Immature natural killer cell (primary cell): ENCODE measurements around the gene SYVN1. TPM values are rescaled to one million over a fixed set of nuclear protein-coding genes. Genes with fewer than 3 reads are reported as not detected.

Experiments
- DNase-seq, 3 donors: peaks; one replicate each; pipeline ENCODE4 v3.0.0; 2022; ENCODE audit warnings: mixed read lengths in 1 of 3
- H3K27ac Mint-ChIP-seq, 6 donors: one replicate each; pipeline ENCODE4 v1.8.0; 2020; ENCODE audit warnings: mixed read lengths in 6 of 6, mild to moderate bottlenecking in 5 of 6, inconsistent platforms in 4 of 6, moderate library complexity in 3 of 6
- H3K27me3 Mint-ChIP-seq, 3 donors: one replicate each; pipeline ENCODE4 v1.8.0; 2020 to 2021; ENCODE audit warnings: low read depth in 3 of 3, mild to moderate bottlenecking in 3 of 3, mixed read lengths in 3 of 3, moderate library complexity in 3 of 3, inconsistent platforms in 1 of 3
- H3K36me3 Mint-ChIP-seq, 3 donors: one replicate each; pipeline ENCODE4 v1.8.0; 2020; ENCODE audit warnings: mixed read lengths in 3 of 3, inconsistent platforms in 2 of 3, mild to moderate bottlenecking in 2 of 3
- H3K4me1 Mint-ChIP-seq, 2 donors: one replicate each; pipeline ENCODE4 v1.8.0; 2020; ENCODE audit warnings: inconsistent platforms in 2 of 2, mild to moderate bottlenecking in 2 of 2, mixed read lengths in 2 of 2, moderate library complexity in 1 of 2
- H3K4me3 Mint-ChIP-seq, 5 donors: one replicate each; pipeline ENCODE4 v1.8.0; 2020; ENCODE audit warnings: mild to moderate bottlenecking in 5 of 5, mixed read lengths in 5 of 5, inconsistent platforms in 3 of 5, moderate library complexity in 3 of 5
- H3K9me3 Mint-ChIP-seq, 6 donors: one replicate each; pipeline ENCODE4 v1.8.0; 2020; ENCODE audit warnings: mild to moderate bottlenecking in 6 of 6, mixed read lengths in 6 of 6, inconsistent platforms in 4 of 6, moderate library complexity in 3 of 6
- polyA plus RNA-seq, 3 donors: library from polyadenylated mRNA; unstranded; fragments of 300-500 nt; fragmentation: Illumina TruSeq; gene quantifications; one replicate each; pipeline ENCODE4 v1.2.3, GENCODE V29; 2021

SYVN1 gene
- polyA plus RNA-seq, 3 donors from 2014 or later, result 2.3 to 21.8 (median 7.7) TPM

DNA sequence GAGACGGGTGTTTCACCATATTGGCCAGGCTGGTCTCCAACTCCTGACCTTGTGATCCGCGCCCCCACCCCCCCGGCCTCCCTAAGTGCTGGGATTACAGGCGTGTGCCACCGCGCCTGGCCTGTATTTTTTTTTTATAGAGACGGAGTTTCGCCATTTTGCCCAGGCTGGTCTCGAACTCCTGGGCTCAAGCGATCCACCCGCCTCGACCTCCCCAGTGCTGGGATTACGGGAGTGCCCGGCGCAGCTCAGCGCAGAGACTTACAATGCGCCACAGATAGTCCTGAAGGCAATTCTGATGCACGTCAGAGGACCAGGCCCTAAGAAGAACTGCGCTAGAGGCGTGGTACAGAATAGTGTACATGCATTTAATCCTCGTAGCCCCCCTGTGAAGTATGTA is 38.9 kb downstream of the SYVN1 start:
- Mint-ChIP-seq H3K27ac (peak overlapping the region; percentile 83 to 96 (median 95)), H3K36me3 (no peaks in the 10 kb centered on the region), H3K4me1 (peaks cover 18 to 27% of the 10 kb centered on the region in 2 donors), H3K27me3 (peaks cover 0 to 9% (median 7%) of the 10 kb centered on the region in 3 donors), H3K9me3 (no peaks in the 10 kb centered on the region), H3K4me3 (peak overlapping the region; percentile 91 to 96 (median 94))
- DNase-seq, result no peak

DNA sequence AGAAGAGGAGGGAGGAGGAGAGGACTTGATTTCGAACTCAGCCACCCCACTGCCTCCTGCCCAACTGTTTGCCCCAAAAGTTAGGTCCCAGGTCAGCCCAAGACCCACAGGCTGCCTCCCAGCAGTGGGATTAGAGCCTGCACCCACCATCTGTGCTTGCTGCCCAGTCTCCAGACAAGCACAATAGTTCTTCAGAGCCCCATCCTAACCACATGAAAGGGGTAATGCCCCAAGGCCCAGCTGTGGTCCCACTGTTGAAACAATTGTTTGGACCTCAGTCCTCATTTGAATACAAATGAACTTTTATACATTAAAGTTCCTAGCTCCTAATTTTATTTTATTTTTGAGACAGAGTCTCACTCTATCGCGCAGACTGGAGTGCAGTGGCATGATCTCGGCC is 43.7 kb downstream of the SYVN1 start:
- H3K27me3 Mint-ChIP-seq, result peaks cover 0 to 4% (median 2%) of the 10 kb centered on the region in 3 donors
- H3K4me1 Mint-ChIP-seq, result peaks cover 5 to 6% of the 10 kb centered on the region in 2 donors
- no peaks in the 10 kb centered on the region for H3K9me3 Mint-ChIP-seq
- peaks cover 8 to 19% (median 9%) of the 10 kb centered on the region in 3 donors for H3K36me3 Mint-ChIP-seq
- H3K4me3 Mint-ChIP-seq, result no peak overlapping the region
- H3K27ac Mint-ChIP-seq, result no peak overlapping the region
- DNase-seq, result no peak

- Mint-ChIP-seq H3K9me3 (no peaks in the 10 kb centered on the region), H3K4me1 (peaks cover 13 to 14% of the 10 kb centered on the region in 2 donors), H3K27ac (no peak overlapping the region), H3K36me3 (peaks cover 9 to 22% (median 10%) of the 10 kb centered on the region in 3 donors), H3K4me3 (no peak overlapping the region), H3K27me3 (peaks cover 2 to 4% (median 2%) of the 10 kb centered on the region in 3 donors)
- DNase-seq, result no peak
Observed at GRCh38 chr11:65089621-65090020, 44.7 kb downstream of the SYVN1 start.

DNA sequence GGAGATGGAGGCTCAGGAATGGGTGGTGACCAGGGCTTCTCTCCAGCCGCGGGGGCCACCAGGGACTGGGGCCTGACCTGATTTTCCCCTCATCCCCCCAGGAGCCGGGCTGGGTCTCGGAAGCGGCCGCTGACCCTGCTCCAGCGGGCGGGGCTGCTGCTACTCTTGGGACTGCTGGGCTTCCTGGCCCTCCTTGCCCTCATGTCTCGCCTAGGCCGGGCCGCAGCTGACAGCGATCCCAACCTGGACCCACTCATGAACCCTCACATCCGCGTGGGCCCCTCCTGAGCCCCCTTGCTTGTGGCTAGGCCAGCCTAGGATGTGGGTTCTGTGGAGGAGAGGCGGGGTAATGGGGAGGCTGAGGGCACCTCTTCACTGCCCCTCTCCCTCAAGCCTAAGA is 46.5 kb downstream of the SYVN1 start:
- no peak overlapping the region for H3K27ac Mint-ChIP-seq
- H3K27me3 Mint-ChIP-seq, result peaks cover 13 to 17% (median 14%) of the 10 kb centered on the region in 3 donors

DNA sequence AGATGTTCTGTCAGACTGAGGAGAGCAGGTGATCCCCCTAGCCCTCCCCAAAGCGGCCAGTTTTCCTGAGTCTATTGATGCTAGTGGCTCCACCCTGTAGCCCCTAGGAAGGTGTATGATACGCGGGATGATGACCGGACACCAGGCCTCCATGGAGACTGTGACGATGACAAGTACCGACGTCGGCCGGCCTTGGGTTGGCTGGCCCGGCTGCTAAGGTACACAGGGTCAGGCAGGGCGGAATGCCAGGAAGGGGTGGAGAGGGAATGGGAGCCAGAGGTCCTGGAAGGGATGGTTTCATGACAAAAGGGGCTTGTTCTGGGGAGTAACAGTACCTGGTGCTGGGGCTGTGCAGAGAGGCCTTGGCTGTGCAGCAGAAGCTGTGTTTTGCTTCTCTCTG is 47.1 kb downstream of the SYVN1 start:
- Mint-ChIP-seq H3K36me3 (peaks cover 9 to 22% (median 10%) of the 10 kb centered on the region in 3 donors), H3K4me3 (no peak overlapping the region), H3K27ac (no peak overlapping the region), H3K9me3 (no peaks in the 10 kb centered on the region), H3K27me3 (peaks cover 13 to 17% (median 14%) of the 10 kb centered on the region in 3 donors), H3K4me1 (peaks cover 28 to 34% of the 10 kb centered on the region in 2 donors)
- no peak for DNase-seq

More for the DNA sequence above, 46.5 kb downstream of the SYVN1 start:
- H3K9me3 Mint-ChIP-seq, result no peaks in the 10 kb centered on the region
- no peak overlapping the region for H3K4me3 Mint-ChIP-seq
- peaks cover 9 to 22% (median 10%) of the 10 kb centered on the region in 3 donors for H3K36me3 Mint-ChIP-seq
- H3K4me1 Mint-ChIP-seq, result peaks cover 28 to 31% of the 10 kb centered on the region in 2 donors
- no peak for DNase-seq

DNA sequence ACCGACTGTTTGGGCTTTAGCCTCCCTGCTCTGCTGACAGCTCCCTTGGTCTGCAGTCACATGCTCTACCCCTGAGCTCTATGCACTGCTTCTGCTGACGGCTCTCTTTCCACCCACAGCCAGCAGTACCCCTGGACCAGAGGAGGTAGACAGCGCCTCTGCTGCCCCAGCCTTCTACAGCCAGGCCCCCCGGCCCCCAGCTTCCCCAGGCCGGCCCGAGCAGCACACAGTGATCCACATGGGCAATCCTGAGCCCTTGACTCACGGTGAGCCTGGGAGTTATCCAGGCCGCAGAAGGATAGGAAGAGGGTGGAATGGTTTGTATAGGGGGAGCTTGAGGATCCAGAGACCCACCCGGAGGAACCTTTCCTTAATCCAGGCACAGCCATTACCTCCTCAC is 47.5 kb downstream of the SYVN1 start:
- Mint-ChIP-seq H3K4me1 (peaks cover 28 to 34% of the 10 kb centered on the region in 2 donors), H3K9me3 (no peaks in the 10 kb centered on the region), H3K4me3 (no peak overlapping the region), H3K36me3 (peaks cover 9 to 22% (median 10%) of the 10 kb centered on the region in 3 donors), H3K27me3 (peaks cover 13 to 17% (median 14%) of the 10 kb centered on the region in 3 donors), H3K27ac (no peak overlapping the region)
- DNase-seq, result no peak

- no peaks in the 10 kb centered on the region for H3K9me3 Mint-ChIP-seq
- peak overlapping the region; percentile 94 to 98 (median 97) for H3K27ac Mint-ChIP-seq
- peak overlapping the region; percentile 89 to 95 (median 93) for H3K4me3 Mint-ChIP-seq
Observed at GRCh38 chr11:65085446-65085845, 48.9 kb downstream of the SYVN1 start.

GRCh38 chr11:65084598-65085375 is 49.5 kb downstream of the SYVN1 start:
- DNase-seq, result no peak
- Mint-ChIP-seq H3K4me1 (peaks cover 28 to 34% of the 10 kb centered on the region in 2 donors), H3K27me3 (peaks cover 13 to 17% (median 14%) of the 10 kb centered on the region in 3 donors), H3K9me3 (no peaks in the 10 kb centered on the region), H3K4me3 (peak overlapping the region; percentile 89 to 95 (median 93)), H3K27ac (peak overlapping the region; percentile 94 to 98 (median 97)), H3K36me3 (peaks cover 9 to 22% (median 10%) of the 10 kb centered on the region in 3 donors)

More at GRCh38 chr11:65085446-65085845, 48.9 kb downstream of the SYVN1 start:
- peaks cover 9 to 22% (median 10%) of the 10 kb centered on the region in 3 donors for H3K36me3 Mint-ChIP-seq
- DNase-seq, result no peak
- peaks cover 13 to 17% (median 14%) of the 10 kb centered on the region in 3 donors for H3K27me3 Mint-ChIP-seq
- H3K4me1 Mint-ChIP-seq, result peaks cover 28 to 34% of the 10 kb centered on the region in 2 donors

DNA sequence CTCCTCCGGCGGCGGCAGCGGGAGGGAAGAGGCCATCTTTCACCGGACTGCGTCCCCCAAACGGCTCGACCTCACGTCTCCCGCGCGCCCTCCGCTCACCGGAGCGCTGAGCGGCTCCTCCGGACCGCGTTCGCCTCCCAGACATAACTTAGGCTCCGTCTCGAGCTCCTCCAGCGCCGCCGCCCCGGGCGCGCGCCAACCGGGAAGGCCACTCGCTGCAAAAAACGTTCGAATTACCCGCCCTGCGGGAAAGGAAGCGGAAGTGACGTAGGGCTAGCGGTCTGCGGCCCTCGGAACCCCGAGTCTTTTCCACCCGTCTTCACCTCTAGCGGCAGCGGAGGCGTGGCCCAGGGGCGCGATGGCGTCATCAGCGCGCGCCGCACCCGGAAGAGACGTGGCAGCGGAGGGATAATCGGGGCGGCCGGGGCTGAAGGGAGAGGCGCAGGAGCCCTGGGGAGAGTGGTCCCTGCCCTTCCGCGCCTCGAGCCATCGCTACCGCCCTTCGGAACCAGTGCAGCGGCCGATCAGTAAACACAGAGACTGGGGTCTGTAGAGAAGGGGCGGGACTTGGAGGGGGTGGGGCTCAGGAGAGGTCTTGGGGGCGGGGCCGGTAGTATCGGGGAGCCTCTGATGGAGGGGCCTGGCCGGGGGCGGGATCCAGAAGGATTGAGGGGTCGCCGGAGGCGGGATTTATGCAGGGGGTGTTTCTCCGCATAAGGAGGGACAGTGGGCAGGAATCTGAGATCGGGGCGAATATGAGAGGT is 50.3 kb downstream of the SYVN1 start, which contains the start of the genes CDCA5 and ZFPL1:
Gene CDCA5, minus strand, starts transcription at position 207 of the 764 bp plus-strand sequence. Its CDS starts 62 bp downstream, at position 145.
Gene ZFPL1, plus strand, starts transcription at position 389 of the 764 bp plus-strand sequence. CDS start 477 bp downstream, outside the sequence.
- H3K9me3 Mint-ChIP-seq, result no peaks in the 10 kb centered on the region
- DNase-seq, result peak; percentile 96 to 97 (median 97)
- H3K27me3 Mint-ChIP-seq, result peaks cover 13 to 15% (median 13%) of the 10 kb centered on the region in 3 donors
- peaks cover 3 to 17% (median 10%) of the 10 kb centered on the region in 3 donors for H3K36me3 Mint-ChIP-seq
- peak within 1 kb of the TSS; percentile 89 to 95 (median 93) for H3K4me3 Mint-ChIP-seq
- peak within 1 kb of the TSS; percentile 94 to 98 (median 97) for H3K27ac Mint-ChIP-seq
- peaks cover 28 to 34% of the 10 kb centered on the region in 2 donors for H3K4me1 Mint-ChIP-seq

DNA sequence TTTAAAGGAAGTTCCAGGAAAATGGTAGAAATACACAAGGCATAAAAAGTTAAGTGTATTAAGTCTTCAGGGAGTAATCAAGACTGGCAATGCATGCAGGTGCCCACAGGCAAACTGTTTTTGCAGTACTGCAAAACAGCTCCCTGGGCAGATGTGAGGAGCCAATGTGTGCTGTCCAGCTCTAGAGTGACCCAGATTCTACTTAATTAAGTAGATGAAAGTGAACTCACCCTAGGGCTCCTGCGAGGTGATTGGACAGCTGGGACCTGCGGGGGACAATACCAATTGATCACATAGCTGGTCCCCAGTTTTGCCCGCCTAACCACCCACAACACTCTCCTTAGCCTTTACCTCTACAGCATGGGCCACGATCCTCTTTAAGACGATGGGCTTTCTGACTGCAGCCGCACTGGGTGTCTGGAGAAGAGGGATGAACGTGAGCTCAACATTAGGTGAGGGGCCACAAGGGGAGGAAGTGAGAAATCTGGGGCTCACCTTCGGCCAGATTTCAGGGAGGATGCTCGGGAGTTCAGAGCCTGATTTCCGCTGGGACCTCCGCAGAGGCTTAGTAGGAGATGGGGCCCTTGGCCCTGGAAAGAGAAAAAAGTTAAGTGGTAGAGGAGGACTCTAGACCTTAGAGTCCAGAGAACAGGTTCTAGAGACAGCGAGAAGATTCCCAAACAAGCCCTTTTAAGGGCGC is 51.0 kb downstream of the SYVN1 start:
- no peak for DNase-seq
- peaks cover 13 to 14% (median 13%) of the 10 kb centered on the region in 3 donors for H3K27me3 Mint-ChIP-seq
- peaks cover 28 to 34% of the 10 kb centered on the region in 2 donors for H3K4me1 Mint-ChIP-seq
- peak overlapping the region; percentile 94 to 98 (median 97) for H3K27ac Mint-ChIP-seq
- peaks cover 0 to 10% (median 5%) of the 10 kb centered on the region in 3 donors for H3K36me3 Mint-ChIP-seq
- peak overlapping the region; percentile 89 to 95 (median 93) for H3K4me3 Mint-ChIP-seq
- no peaks in the 10 kb centered on the region for H3K9me3 Mint-ChIP-seq

DNA sequence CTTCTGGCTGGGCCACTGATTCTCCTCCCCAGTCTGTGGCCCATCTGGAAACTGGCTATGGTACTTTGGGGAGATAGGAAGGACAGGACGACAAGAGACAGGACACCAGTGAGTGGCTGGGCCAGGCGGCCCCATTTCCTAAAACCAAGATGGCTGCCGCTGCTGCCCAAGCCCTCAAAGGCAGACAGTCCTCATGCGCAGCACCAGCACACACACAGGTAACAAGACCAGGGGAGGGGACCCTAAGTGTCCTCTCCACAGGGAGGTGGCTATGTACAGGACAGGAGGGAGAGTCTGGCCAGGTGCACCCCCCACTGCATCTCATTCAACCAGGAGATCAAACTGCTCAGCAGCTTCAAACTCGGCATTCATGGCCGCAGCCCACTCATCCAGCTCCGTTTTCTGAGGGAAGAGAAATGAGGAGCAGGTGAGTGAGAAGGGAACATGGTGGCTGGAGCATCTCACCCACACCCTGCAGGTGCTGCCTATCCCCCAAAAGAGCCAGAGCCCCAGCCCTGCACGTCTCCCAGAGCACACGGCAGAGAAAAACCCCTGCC is 55.5 kb downstream of the SYVN1 start:
- Mint-ChIP-seq H3K4me3 (no peak overlapping the region), H3K4me1 (peaks cover 11 to 13% of the 10 kb centered on the region in 2 donors)

GRCh38 chr11:65078151-65078550 is 56.2 kb downstream of the SYVN1 start:
- peak; percentile 20 to 36 (median 30) for DNase-seq
- peaks cover 5 to 6% of the 10 kb centered on the region in 2 donors for H3K4me1 Mint-ChIP-seq
- no peaks in the 10 kb centered on the region for H3K36me3 Mint-ChIP-seq
- H3K9me3 Mint-ChIP-seq, result no peaks in the 10 kb centered on the region
- peaks cover 0 to 7% (median 5%) of the 10 kb centered on the region in 3 donors for H3K27me3 Mint-ChIP-seq
- no peak overlapping the region for H3K4me3 Mint-ChIP-seq
- peak overlapping the region in 4 of 6 donors; percentile 12 to 69 (median 58) for H3K27ac Mint-ChIP-seq

More for the DNA sequence above, 55.5 kb downstream of the SYVN1 start:
- H3K27me3 Mint-ChIP-seq, result peaks cover 7 to 13% (median 10%) of the 10 kb centered on the region in 3 donors
- no peaks in the 10 kb centered on the region for H3K36me3 Mint-ChIP-seq
- H3K9me3 Mint-ChIP-seq, result no peaks in the 10 kb centered on the region
- DNase-seq, result no peak
- H3K27ac Mint-ChIP-seq, result peak overlapping the region in 1 of 6 donors; percentile 56
